Coronary artery (tissue), 2 donors: ENCODE results near the gene ABCB8.

Source experiments
- DNase-seq: peaks from one replicate; pipeline ENCODE4 v3.0.0-alpha.2; 2017; ENCODE audit warnings: low spot score
- H3K27ac ChIP-seq, 2 donors: fragments of 200-600 bp; sonication (generic); one replicate each; pipeline ENCODE4 v1.5.1; 2016 to 2019
- H3K4me3 ChIP-seq: fragments of 200-600 bp; sonication (generic); 2 replicates; pipeline ENCODE4 v1.5.1; 2016; ENCODE audit warnings: mild to moderate bottlenecking, moderate library complexity
- CTCF ChIP-seq: fragments of 200-600 bp; sonication (generic); IDR thresholded peaks from one replicate; pipeline ENCODE4 v1.5.1; 2019; ENCODE audit warnings: antibody characterized with exemption

ABCB8 gene

GRCh38 chr7:150997817-150998216, 30.4 kb upstream of the ABCB8 start:
- Histone ChIP-seq H3K27ac (no peak overlapping the region), H3K4me3 (no peak overlapping the region)
- DNase-seq: no peak
- TF ChIP-seq CTCF: no peak

- TF ChIP-seq CTCF: no peak
- Histone ChIP-seq H3K27ac (no peak overlapping the region), H3K4me3 (no peak overlapping the region)
- DNase-seq: no peak
These were observed 29.9 kb upstream of the ABCB8 start for GRCh38 chr7:150998341-150998740.

- no peak for TF ChIP-seq CTCF
- Histone ChIP-seq H3K27ac (no peak overlapping the region), H3K4me3 (no peak overlapping the region)
- DNase-seq: no peak
These were observed 29.2 kb upstream of the ABCB8 start for GRCh38 chr7:150999001-150999400.

GRCh38 chr7:150999497-151000230, 28.6 kb upstream of the ABCB8 start:
- no peak for TF ChIP-seq CTCF
- Histone ChIP-seq H3K4me3 (no peak overlapping the region), H3K27ac (no peak overlapping the region)
- no peak for DNase-seq

- DNase-seq: no peak
- Histone ChIP-seq H3K27ac (no peak overlapping the region), H3K4me3 (no peak overlapping the region)
- TF ChIP-seq CTCF: no peak
These were observed 27.3 kb upstream of the ABCB8 start for GRCh38 chr7:151000897-151001495.

- H3K27ac ChIP-seq: no peak overlapping the region
- no peak for DNase-seq
- H3K4me3 ChIP-seq: no peak overlapping the region
- TF ChIP-seq CTCF: no peak
These were observed 26.7 kb upstream of the ABCB8 start for GRCh38 chr7:151001546-151001945.

- Histone ChIP-seq H3K4me3 (no peak overlapping the region), H3K27ac (no peak overlapping the region)
- no peak for TF ChIP-seq CTCF
- no peak for DNase-seq
These were observed 24.7 kb upstream of the ABCB8 start for GRCh38 chr7:151003572-151003971.
